ENCODE measurements around the gene SLIT1.
"Not testable (repeated sequence)": the region's sequence is repeated elsewhere in the genome, so short reads cannot be mapped to it uniquely, and the experiment has no call there.

SLIT1 gene

DNA sequence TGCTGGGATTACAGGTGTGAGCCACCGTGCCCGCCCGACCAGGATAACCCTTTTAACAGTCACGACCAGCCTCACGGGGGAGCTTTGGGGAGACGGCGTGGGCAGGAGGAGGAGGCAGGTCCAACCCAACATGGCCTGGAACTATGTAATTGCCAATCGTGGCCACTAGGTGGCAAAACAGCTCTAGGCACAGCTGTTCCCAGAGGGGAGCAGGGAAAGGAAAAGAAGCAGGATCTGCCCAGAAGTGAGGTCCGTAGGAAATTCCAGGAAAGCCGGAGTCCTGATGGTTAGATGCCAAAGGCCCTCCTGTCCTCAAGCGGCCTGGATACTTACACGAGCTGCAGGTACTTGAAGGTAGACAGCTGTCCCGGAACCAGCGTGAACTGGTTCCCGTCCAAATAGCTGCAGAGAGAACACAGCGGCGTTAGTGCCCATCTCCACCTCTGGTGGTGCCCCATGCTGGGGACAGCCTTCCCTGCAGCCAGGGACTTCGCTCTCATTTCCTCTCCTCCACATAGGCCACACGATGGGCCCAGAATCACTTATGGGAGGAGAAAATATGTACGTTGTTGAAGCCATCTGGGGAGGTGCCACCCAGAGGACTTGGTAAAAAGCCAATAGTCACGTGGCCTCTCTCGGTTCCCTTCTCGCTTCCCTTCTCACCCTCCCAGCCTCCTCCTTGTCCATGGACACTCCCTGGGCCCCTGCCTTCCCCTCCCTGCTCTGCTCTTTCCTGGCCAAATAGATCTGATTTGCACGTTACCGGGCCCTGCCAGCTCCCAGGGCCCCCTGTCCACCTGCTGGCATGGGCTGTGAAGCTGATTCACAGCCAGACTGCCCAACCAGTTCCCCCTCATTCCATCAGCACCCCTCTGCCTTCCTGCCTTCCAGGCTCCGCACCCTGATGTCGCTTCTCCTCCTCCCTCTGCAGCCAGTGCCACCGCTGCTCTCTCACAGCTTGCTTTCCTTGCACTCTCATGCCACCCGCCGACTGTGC lies 148.1 kb downstream of the SLIT1 start:
- TF ChIP-seq, protein P1, sequence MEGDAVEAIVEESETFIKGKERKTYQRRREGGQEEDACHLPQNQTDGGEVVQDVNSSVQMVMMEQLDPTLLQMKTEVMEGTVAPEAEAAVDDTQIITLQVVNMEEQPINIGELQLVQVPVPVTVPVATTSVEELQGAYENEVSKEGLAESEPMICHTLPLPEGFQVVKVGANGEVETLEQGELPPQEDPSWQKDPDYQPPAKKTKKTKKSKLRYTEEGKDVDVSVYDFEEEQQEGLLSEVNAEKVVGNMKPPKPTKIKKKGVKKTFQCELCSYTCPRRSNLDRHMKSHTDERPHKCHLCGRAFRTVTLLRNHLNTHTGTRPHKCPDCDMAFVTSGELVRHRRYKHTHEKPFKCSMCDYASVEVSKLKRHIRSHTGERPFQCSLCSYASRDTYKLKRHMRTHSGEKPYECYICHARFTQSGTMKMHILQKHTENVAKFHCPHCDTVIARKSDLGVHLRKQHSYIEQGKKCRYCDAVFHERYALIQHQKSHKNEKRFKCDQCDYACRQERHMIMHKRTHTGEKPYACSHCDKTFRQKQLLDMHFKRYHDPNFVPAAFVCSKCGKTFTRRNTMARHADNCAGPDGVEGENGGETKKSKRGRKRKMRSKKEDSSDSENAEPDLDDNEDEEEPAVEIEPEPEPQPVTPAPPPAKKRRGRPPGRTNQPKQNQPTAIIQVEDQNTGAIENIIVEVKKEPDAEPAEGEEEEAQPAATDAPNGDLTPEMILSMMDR (IDR thresholded peaks at IDR 0.05; ENCODE audit: low read depth, low read length): peak; percentile 90
- Histone ChIP-seq H3K4me3 (ENCODE audit: low read depth, low read length) (no peak overlapping the region), H3K36me3 (no peaks in the 10 kb centered on the region; the same call in 1 of the 2 replicates), H3K27me3 (ENCODE audit: insufficient read depth, low read depth, severe bottlenecking) (no peaks in the 10 kb centered on the region), H3K27ac (no peak overlapping the region), H3K9me3 (ENCODE audit: severe bottlenecking) (no peaks in the 10 kb centered on the region)
- peak; percentile 92 for DNase-seq

DNA sequence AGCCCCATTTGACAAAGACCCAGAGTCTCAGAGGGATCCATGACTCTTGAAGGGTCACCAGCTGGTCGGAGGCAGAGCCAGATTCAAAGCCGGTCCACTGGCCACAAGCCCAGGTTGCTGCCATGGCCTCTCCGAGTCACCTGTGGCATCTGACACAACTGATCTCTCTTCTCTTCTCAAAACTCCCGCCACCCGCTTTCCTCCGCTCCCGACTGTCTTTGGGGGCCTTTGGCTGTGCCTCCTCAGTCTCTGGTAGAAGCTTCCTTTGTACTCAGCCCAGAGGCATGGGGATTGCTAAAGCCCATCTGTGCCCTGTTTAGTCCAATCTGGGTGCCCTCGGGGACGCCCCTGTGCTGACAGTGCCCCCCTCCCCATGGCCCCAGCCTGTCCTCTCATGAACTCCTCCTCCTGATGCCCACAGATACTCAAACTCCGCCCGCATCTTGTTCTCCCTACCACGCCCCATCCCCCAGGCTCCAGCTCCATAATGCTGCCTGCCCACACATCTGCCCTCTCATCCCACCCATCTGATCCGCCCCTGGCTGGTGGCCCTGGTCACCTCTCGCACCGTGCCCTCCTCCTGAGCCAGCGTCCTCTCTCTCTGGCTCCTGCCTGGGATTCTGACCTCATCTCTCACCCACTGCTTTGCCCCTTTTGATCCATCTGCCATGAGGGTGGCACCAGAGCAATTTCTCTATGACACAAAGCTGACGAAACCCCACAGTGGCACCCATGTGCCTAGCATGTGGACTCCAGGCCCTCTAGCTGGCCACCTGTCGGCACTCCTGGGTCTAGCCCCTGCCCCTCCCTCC lies 150.6 kb downstream of the SLIT1 start:
- Histone ChIP-seq H3K27me3 (ENCODE audit: insufficient read depth, low read depth, severe bottlenecking) (no peaks in the 10 kb centered on the region), H3K27ac (peak overlapping the region; percentile 56), H3K9me3 (ENCODE audit: severe bottlenecking) (no peaks in the 10 kb centered on the region), H3K36me3 (no peaks in the 10 kb centered on the region), H3K4me3 (ENCODE audit: low read depth, low read length) (no peak overlapping the region)
- DNase-seq: no peak
- TF ChIP-seq, protein P1 (IDR thresholded peaks at IDR 0.05; ENCODE audit: low read depth, low read length): peak; percentile 50

DNA sequence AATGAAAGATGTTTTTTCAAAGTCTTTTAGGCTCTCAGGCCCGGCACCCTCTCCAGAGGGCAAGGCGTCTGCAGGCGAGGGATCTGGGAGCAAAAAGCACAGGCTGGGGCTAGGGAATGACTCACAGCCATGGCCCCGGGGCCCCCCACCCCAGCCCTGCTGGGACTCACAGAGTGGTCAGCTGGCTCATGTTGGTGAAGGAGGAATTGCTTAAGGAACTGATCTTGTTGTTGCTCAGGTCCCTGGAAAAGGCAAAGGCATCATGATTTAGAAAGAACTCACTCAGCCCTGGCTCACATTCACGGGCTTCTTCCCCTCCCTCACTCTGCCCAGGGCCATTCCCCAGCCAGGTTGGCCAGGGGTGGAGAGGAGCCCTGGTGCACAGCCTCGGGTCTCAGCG lies 151.5 kb downstream of the SLIT1 start:
- TF ChIP-seq, protein P1 (IDR thresholded peaks at IDR 0.05; ENCODE audit: low read depth, low read length): no peak
- H3K36me3 ChIP-seq: no peaks in the 10 kb centered on the region
- no peak for DNase-seq
- no peak overlapping the region for H3K4me3 ChIP-seq (ENCODE audit: low read depth, low read length)
- H3K27ac ChIP-seq: no peak overlapping the region
- no peaks in the 10 kb centered on the region for H3K9me3 ChIP-seq (ENCODE audit: severe bottlenecking)
- H3K27me3 ChIP-seq (ENCODE audit: insufficient read depth, low read depth, severe bottlenecking): no peaks in the 10 kb centered on the region

DNA sequence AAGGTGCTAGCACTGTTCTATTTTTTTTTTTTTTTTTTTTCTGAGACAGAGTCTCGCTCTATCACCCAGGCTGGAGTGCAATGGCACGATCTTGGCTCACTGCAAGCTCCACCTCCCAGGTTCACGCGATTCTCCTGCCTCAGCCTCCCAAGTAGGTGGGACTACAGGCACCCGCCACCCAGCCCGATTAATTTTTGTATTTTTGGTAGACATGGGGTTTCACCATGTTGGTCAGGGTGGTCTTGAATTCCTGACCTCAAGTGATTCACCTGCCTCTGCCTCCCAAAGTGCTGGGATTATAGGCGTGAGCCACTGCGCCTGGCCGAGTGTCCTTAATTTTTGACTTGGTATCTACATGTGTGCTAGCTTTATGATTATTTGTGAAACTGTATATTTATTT lies 151.9 kb downstream of the SLIT1 start:
- H3K27me3 ChIP-seq (ENCODE audit: insufficient read depth, low read depth, severe bottlenecking); H3K27ac ChIP-seq; H3K4me3 ChIP-seq (ENCODE audit: low read depth, low read length); DNase-seq; H3K36me3 ChIP-seq; H3K9me3 ChIP-seq (ENCODE audit: severe bottlenecking): not testable (repeated sequence)

DNA sequence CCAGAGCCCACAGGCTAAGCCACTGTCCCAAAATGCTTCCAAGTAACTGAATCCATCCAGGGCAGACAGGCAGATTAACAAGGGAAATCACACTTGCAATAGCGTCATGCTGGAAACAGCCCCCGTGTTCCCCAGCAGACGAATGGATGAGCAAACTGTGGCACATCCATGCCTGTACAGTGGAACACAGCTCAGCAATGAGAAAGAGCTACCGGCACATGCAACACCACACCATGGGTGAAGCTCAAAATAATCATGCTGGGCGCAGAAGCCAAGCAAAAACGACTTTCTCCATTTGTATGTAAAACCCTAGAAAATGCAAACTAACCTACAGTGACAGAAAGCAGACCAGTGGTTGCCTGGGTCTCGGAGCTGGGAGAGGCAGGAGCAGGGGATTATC lies 153.1 kb downstream of the SLIT1 start:
- Histone ChIP-seq H3K27me3 (ENCODE audit: insufficient read depth, low read depth, severe bottlenecking) (no peaks in the 10 kb centered on the region), H3K36me3 (no peaks in the 10 kb centered on the region), H3K27ac (no peak overlapping the region), H3K9me3 (ENCODE audit: severe bottlenecking) (no peaks in the 10 kb centered on the region), H3K4me3 (ENCODE audit: low read depth, low read length) (no peak overlapping the region)
- TF ChIP-seq, protein P1 (IDR thresholded peaks at IDR 0.05; ENCODE audit: low read depth, low read length): no peak
- no peak for DNase-seq

DNA sequence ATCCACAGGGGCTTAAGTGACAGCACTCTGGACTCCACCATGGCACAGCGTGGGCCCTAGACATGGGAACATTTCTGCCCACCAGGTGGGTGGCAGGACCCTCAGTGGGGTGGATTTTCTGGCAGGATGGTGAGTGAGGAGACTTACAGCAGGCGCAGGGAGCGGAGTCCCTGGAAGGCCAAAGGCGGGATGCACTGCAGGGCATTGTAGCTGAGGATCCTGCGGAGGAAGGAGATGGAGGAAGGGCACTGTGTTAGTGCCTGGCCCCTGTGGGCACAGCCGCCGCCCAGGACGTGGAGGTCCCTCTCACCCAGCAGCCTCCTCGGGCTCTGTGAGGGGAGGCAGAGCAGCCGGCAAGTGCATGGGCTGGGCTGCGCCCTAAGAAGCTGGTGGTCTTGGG lies 154.3 kb downstream of the SLIT1 start:
- no peak overlapping the region for H3K27ac ChIP-seq
- no peak overlapping the region for H3K4me3 ChIP-seq (ENCODE audit: low read depth, low read length)
- TF ChIP-seq, protein P1 (IDR thresholded peaks at IDR 0.05; ENCODE audit: low read depth, low read length): no peak
- no peaks in the 10 kb centered on the region for H3K9me3 ChIP-seq (ENCODE audit: severe bottlenecking)
- H3K36me3 ChIP-seq: no peaks in the 10 kb centered on the region
- H3K27me3 ChIP-seq (ENCODE audit: insufficient read depth, low read depth, severe bottlenecking): no peaks in the 10 kb centered on the region
- DNase-seq: no peak

Measured in WERI-Rb-1 (cell line).